ENCODE measurements around the gene ADSS2. TPM values are rescaled to one million over a fixed set of nuclear protein-coding genes. Genes with fewer than 3 reads are reported as not detected.

Gene ADSS2
- total RNA-seq, 1 donor from 2014 or later, result 52.4 TPM

DNA sequence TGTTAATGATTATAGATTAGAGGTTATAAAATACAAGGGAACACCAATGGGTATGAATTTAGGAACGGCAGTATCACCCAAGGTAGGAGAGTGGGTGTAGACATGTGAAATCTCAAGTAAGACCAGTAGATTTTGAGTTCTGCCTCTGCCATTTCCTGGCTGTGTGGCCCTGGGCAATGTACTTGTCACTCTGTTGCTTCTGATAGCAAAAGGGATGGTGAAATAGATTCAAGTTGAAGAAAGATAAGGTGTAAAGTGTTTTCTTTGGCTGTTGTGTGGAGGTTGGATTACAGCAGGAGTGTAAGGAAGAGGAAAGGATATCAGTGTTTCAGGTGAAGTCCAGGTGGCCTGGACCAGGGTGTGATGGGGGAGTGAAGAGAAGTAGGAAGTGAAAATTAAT lies 64.3 kb downstream of the ADSS2 start:
- Mint-ChIP-seq H3K9me3 (peaks cover 11% of the 10 kb centered on the region), H3K27me3 (ENCODE audit: low read depth) (no peaks in the 10 kb centered on the region), H3K4me3 (no peak overlapping the region), H3K36me3 (no peaks in the 10 kb centered on the region), H3K27ac (no peak overlapping the region), H3K4me1 (no peaks in the 10 kb centered on the region)
- TF ChIP-seq CTCF (IDR thresholded peaks at IDR 0.05; ENCODE audit: unreplicated experiment), result no peak
- DNase-seq (ENCODE audit: low spot score in 2 of 2, unreplicated experiment in 2 of 2), result no peak

GRCh38 chr1:244386595-244386994 lies 65.1 kb downstream of the ADSS2 start:
- no peak overlapping the region for H3K27ac Mint-ChIP-seq
- H3K27me3 Mint-ChIP-seq (ENCODE audit: low read depth), result no peaks in the 10 kb centered on the region
- H3K9me3 Mint-ChIP-seq, result peaks cover 6% of the 10 kb centered on the region
- H3K36me3 Mint-ChIP-seq, result peaks cover 2% of the 10 kb centered on the region
- no peak for TF ChIP-seq CTCF (IDR thresholded peaks at IDR 0.05; ENCODE audit: unreplicated experiment)
- H3K4me1 Mint-ChIP-seq, result no peaks in the 10 kb centered on the region
- no peak for DNase-seq (ENCODE audit: low spot score in 2 of 2, unreplicated experiment in 2 of 2)
- H3K4me3 Mint-ChIP-seq, result no peak overlapping the region

DNA sequence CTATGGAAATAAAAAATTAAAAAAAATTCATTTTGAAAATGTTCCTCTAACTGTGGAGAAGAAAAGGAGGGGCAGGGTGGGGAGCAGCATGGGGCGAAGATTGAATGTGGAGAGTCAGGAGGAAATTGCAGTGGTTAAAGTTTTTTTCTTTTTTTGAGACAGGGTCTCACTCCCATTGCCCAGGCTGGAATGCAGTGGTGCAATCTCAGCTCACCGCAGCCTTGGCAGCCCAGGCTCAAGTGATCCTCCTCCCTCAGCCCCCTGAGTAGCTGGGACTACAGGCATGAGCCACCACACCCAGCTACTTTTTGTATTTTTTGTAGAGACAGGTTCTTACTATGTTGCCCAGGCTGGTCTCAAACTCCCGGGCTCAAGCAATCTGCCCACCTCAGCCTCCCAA lies 67.6 kb downstream of the ADSS2 start:
- Mint-ChIP-seq H3K27ac (no peak overlapping the region), H3K27me3 (ENCODE audit: low read depth) (no peaks in the 10 kb centered on the region), H3K4me3 (no peak overlapping the region), H3K4me1 (no peaks in the 10 kb centered on the region), H3K36me3 (peaks cover 2% of the 10 kb centered on the region), H3K9me3 (no peaks in the 10 kb centered on the region)
- TF ChIP-seq CTCF (IDR thresholded peaks at IDR 0.05; ENCODE audit: unreplicated experiment), result no peak
- DNase-seq (ENCODE audit: low spot score in 2 of 2, unreplicated experiment in 2 of 2), result peak in 1 of 2 experiments; percentile 24

- no peak overlapping the region for H3K27ac Mint-ChIP-seq
- no peaks in the 10 kb centered on the region for H3K4me1 Mint-ChIP-seq
- peak; percentile 14 for TF ChIP-seq CTCF (IDR thresholded peaks at IDR 0.05; ENCODE audit: unreplicated experiment)
- no peaks in the 10 kb centered on the region for H3K9me3 Mint-ChIP-seq
- peaks cover 2% of the 10 kb centered on the region for H3K36me3 Mint-ChIP-seq
- no peak for DNase-seq (ENCODE audit: low spot score in 2 of 2, unreplicated experiment in 2 of 2)
- no peaks in the 10 kb centered on the region for H3K27me3 Mint-ChIP-seq (ENCODE audit: low read depth)
- no peak overlapping the region for H3K4me3 Mint-ChIP-seq
Measured at GRCh38 chr1:244383278-244383884, 68.3 kb downstream of the ADSS2 start.

- H3K27ac Mint-ChIP-seq, result no peak overlapping the region
- DNase-seq (ENCODE audit: low spot score in 2 of 2, unreplicated experiment in 2 of 2), result peak in 1 of 2 experiments; percentile 17
Measured at GRCh38 chr1:244381878-244382565, 69.7 kb downstream of the ADSS2 start.

More at GRCh38 chr1:244381878-244382565, 69.7 kb downstream of the ADSS2 start:
- Mint-ChIP-seq H3K9me3 (no peaks in the 10 kb centered on the region), H3K36me3 (peaks cover 2% of the 10 kb centered on the region), H3K27me3 (ENCODE audit: low read depth) (no peaks in the 10 kb centered on the region), H3K4me1 (no peaks in the 10 kb centered on the region), H3K4me3 (no peak overlapping the region)
- no peak for TF ChIP-seq CTCF (IDR thresholded peaks at IDR 0.05; ENCODE audit: unreplicated experiment)
